ENCODE measurements around the gene CPPED1.
"Not testable (repeated sequence)": the region's sequence is repeated elsewhere in the genome, so short reads cannot be mapped to it uniquely, and the experiment has no call there.

The CPPED1 gene

GRCh38 chr16:12803203-12804093 is at the start of gene CPPED1:
TSS of gene CPPED1 (minus strand) at chr16:12803887. CDS start at chr16:12803776, 111 bp downstream.
- peak; percentile 88 for DNase-seq (ENCODE audit: low read depth)

DNA sequence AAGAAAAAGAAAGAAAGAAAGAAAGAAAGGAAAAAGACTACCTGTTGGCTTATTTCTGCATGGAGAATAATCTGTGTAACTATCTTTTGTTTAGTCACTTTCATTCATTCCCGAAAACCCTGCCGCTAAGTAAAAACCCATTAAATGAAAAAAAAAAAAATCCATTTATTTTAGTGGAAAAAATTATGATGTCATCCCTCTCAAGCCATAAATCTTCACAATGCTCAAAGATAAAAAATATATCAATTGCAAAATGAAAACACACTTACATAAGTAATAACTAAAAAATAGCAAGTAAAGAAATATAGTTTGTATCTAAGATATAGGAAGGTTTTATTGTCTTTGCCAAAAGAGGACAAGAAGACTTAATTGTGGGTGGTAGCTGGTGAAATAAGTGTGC is 46.5 kb upstream of the CPPED1 start:
- no peak for DNase-seq (ENCODE audit: low read depth)

DNA sequence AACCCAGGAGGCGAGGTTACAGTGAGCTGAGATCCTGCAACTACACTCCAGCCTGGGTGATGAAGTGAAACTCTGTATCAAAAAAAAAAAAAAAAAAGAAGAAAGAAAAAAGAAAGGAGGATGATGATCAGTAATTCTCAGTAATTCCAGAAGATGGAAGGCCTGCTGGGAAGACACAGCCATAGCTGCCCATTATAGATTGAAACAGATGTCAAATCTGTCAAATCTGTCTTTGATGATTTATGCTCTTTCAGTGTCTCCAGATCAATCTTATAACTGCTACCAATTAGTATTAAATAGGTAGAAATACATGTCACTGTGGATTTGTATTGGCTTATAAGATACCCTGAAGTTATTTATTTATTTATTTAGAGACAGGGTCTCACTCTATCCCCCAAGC is 42.9 kb upstream of the CPPED1 start:
- DNase-seq (ENCODE audit: low read depth): no peak

- DNase-seq (ENCODE audit: low read depth): no peak
Observed at GRCh38 chr16:12845282-12845681, 41.6 kb upstream of the CPPED1 start.

DNA sequence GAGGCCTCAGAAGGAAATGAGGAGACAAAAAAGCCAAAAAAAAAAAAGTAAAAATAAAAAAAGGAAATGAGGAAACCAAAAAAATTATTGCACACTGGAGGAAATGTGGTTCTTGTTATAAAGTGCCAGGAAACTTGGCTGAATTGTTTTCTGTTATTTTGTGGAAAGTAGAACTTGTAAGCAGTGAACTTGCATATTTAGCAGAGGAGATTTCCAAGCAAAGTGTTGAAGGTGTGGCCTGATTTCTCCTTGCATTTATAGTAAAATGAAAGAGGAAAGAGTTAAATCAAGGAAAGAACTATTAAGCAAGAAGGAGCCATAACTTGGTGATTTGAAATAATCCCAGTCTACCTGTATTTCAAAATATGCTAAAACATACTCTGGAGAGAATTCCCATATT is 34.1 kb upstream of the CPPED1 start:
- DNase-seq (ENCODE audit: low read depth): no peak

GRCh38 chr16:12837291-12837690 is 33.6 kb upstream of the CPPED1 start:
- no peak for DNase-seq (ENCODE audit: low read depth)

- DNase-seq (ENCODE audit: low read depth): peak; percentile 6
Observed at GRCh38 chr16:12833926-12834325, 30.2 kb upstream of the CPPED1 start.

DNA sequence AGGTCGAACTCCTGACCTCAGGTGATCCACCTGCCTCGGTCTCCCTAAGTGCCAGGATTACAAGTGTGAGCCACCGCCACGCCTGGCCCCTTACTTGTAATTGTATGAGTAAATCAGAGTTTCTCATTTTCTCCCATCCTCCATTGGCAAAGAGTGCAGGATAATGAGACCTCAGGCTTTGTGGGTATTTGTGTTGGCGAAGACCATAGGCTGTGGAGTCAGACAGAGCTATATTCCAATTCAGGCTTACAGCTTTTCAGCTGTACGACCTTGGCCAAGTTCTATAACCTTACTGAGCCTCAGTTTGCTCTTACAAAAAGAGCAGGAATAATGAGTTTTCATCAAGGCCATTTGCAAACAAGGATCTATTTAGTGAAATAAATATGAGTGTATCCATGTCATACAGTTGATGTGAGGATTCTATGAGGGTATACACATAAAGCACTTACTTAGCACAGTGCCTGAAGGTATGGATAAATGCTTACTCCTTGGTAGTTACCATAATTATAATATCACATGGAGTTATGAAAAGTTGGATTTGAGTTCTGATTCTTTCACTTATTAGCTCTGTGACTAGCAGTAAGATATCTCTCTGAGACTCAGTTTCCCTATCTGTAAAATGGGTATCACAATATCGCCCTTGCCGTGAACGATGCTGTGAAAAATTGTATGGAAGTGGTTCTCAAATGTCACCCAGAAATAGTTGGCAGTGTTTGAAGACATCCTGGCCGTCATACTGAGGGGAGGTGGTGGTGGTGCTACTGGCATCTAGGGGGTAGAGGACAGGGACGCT is 25.6 kb upstream of the CPPED1 start:
- DNase-seq (ENCODE audit: low read depth): peak; percentile 61

DNA sequence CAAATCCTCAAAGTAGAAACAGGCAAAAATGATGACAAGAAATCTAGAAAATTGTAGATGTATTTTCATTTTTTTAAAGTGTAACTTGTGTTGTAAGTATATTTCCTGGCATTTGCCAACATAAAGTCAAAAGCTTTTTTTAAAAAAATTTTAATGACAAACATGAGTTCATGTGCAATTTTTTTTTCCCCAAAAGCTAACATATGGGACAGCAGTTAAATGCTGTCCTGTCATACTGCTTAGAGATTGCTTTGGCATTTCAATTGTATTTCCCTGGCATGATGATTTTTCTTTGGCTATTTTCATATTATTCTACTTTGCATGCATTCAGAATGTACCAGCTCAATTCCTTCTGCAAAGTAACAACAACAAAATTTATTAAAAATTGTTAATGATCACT is 24.5 kb upstream of the CPPED1 start:
- DNase-seq (ENCODE audit: low read depth): no peak

DNA sequence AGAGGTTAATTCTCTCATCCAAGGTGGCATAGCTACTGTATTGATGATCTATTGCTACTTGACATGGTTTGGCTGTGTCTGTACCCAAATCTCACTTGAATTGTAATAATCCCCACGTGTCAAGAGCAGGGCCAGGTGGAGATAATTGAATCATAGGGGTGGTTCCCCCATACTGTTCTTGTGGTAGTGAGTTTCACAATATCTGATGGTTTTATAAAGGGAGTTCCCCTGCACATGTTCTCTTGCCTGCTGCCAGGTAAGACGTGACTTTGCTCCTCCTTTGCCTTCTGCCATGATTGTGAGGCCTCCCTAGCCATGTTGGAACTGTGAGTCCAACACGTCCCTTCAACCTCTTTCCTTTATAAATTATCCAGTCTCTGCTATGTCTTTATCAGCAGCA is 22.9 kb upstream of the CPPED1 start:
- no peak for DNase-seq (ENCODE audit: low read depth)

- peak; percentile 25 for DNase-seq (ENCODE audit: low read depth)
Observed at GRCh38 chr16:12819126-12820117, 15.7 kb upstream of the CPPED1 start.

DNA sequence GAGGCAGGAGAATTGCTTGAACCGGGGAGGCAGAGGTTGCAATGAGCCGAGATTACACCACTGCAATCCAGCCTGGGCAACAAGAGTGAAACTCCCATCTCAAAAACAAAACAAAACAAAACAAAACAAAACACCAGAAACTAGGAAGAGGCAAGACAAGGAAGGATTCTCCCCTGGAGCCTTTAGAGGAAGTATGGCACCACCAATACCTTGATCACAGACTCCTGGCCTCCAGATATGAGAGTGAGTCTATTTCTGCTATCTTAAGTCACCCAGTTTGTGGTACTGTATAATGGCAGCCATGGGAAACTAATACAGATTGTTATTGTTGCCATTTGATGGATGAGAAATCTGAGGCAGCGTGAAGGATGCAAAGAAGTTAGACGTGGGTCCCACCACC is 14.6 kb upstream of the CPPED1 start:
- DNase-seq (ENCODE audit: low read depth): no peak

DNA sequence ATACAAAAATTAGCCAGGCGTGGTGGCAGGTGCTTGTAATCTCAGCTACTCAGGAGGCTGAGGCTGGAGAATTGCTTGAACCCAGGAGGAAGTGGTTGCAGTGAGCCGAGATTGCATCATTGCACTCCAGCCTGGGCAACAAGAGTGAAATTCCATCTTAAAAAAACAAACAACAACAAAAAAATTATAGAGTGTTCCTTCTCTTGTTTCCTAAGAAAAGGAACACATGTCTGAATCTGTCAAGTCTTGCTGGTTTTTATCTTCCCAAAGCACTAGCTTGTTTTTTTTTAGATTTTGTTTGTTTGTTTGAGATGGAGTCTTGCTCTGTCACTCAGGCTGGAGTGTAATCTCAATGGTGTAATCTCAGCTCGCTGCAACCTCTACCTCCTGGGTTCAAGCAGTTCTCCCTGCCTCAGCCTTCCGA is 13.1 kb upstream of the CPPED1 start:
- not testable (repeated sequence) for DNase-seq (ENCODE audit: low read depth)

DNA sequence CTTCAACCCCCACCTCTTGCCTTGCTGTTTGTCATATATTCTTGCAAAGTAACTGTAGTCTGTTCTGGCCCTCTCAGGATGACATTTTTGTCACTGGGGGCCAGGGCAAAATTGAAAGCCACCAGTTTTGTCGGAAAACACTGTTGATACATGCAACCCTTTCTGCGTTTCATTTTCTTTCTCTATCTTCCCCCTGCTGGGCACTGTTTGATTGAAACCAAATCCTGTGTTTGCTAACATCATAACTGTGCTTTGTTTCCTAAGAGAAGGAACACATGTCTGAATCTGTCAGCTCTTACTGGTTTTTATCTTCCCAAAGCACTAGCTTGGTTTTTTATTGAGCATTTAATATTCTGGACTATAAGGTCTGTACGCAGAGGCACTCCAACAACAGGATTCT is 11.7 kb upstream of the CPPED1 start:
- no peak for DNase-seq (ENCODE audit: low read depth)

GRCh38 chr16:12813734-12814133 is 10.0 kb upstream of the CPPED1 start:
- DNase-seq (ENCODE audit: low read depth): not testable (repeated sequence)

- not testable (repeated sequence) for DNase-seq (ENCODE audit: low read depth)
Observed at GRCh38 chr16:12813321-12813720, 9.6 kb upstream of the CPPED1 start.

- no peak for DNase-seq (ENCODE audit: low read depth)
Observed at GRCh38 chr16:12811441-12812383, 8.0 kb upstream of the CPPED1 start.

DNA sequence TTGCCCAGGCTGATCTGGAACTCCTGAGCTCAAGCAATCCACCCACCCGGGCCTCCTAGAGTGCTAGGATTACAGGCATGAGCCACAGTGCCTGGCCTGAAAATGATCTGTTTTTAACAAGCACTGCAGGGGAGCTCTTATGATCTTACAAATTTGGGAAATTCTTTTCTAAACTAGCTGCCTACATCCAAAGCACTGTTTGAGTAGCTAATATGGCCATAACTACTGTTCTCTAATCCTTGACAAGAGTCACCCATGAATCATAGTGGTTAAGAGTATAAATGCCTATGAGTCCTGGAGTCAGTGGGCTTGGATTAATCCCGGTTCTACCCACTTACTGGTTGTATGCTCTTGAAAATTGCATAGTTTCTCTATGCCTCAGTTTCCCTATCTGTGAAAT is 1.4 kb upstream of the CPPED1 start:
- peak; percentile 10 for DNase-seq (ENCODE audit: low read depth)

- DNase-seq (ENCODE audit: low read depth): no peak
Observed at GRCh38 chr16:12804395-12804794, 708 bp upstream of the CPPED1 start.

GRCh38 chr16:12802661-12803060 is 1.0 kb downstream of the CPPED1 start:
- DNase-seq (ENCODE audit: low read depth): no peak

DNA sequence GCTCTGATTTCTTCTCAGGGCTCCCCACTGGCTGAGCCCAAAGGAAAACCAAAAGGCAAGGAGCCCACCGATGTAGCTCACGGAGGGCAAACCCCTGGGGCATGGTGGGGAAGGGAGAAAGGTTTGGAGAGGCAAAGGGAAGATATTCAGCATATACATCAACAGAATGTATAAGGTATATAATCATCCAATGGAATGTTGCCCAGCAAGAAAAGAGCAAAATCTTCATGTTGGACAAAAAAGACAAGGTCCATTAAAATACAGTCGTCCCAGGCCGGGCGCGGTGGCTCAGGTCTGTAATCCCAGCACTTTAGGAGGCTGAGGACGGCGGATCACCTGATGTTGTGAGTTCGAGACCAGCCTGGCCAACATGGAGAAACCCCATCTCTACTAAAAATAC is 1.6 kb downstream of the CPPED1 start:
- DNase-seq (ENCODE audit: low read depth): no peak
